ENCODE measurements around the gene CCDC9B.

- TF ChIP-seq EZH2phosphoT487 (IDR thresholded peaks at IDR 0.05; ENCODE audit: low read length) (no peak), CTCF (IDR thresholded peaks at IDR 0.05; ENCODE audit: low read length) (no peak), EZH2 (optimal IDR thresholded peaks at IDR 0.05; ENCODE audit: low read depth, low read length) (no peak)
Measured at GRCh38 chr15:40363611-40364010, 22.9 kb upstream of the CCDC9B start.
